ENCODE measurements around the gene B3GNT2. TPM values are rescaled to one million over a fixed set of nuclear protein-coding genes. Genes with fewer than 3 reads are reported as not detected.

The B3GNT2 gene
- polyA plus RNA-seq, 1 of the 3 experiments (the other 2 are of a cell fraction), result 6.3 TPM

DNA sequence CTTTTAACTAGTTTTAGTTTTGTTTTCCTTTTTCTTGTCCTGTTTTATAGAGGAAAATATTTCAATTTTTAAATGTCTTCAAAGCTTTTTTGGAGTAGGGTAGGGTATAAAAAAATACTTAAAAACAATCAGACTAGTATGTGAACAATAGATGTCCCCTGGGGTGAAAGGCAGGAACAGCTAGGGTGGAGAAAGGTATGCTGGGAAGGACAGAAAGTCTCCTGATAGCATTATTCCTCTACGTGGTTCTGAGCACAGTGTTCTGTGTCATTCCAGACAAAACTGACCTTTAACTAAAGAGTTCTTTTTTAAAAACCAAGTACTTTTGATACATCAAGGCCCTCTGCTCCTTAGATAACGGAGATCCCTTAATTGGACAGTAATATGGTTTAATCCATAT lies 32.1 kb upstream of the B3GNT2 start:
- Histone ChIP-seq H3F3A (replicated peaks; ENCODE audit: insufficient read depth) (no peaks in the 10 kb centered on the region), H3K27ac (ENCODE audit: low read depth in 2 of 2, low read length in 1 of 2) (no peak overlapping the region), H3K9me2 (no peaks in the 10 kb centered on the region), H3K4me1 (ENCODE audit: control insufficient read depth in 1 of 2, insufficient read depth in 2 of 2, low read depth in 1 of 2, low read length in 1 of 2) (peaks cover 0 to 7% of the 10 kb centered on the region in 2 experiments; a peak in 1 of 4 replicates), H3K4me2 (no peak overlapping the region), H4K20me1 (ENCODE audit: insufficient read depth) (no peaks in the 10 kb centered on the region), H3K27me3 (ENCODE audit: insufficient read depth) (no peaks in the 10 kb centered on the region), H2AFZ (ENCODE audit: low read depth) (no peak overlapping the region), H3K9ac (no peak overlapping the region), H3K9me3 (no peaks in the 10 kb centered on the region), H3K4me3 (ENCODE audit: low read depth in 2 of 2, low read length in 1 of 2) (no peak overlapping the region), H3K79me2 (ENCODE audit: insufficient read depth) (no peaks in the 10 kb centered on the region), H3K36me3 (replicated peaks in 1 of 2; ENCODE audit: control insufficient read depth in 1 of 2, insufficient read depth in 2 of 2, low read length in 1 of 2) (no peaks in the 10 kb centered on the region)
- TF ChIP-seq GATA2 (CRISPR knock-in tag; IDR thresholded peaks at IDR 0.05) (no peak), JUND (IDR thresholded peaks at IDR 0.05) (no peak), RAD21 (IDR thresholded peaks at IDR 0.05; ENCODE audit: low read length) (no peak), SMC3 (IDR thresholded peaks at IDR 0.05; ENCODE audit: low read depth, low read length) (no peak), NFIC (IDR thresholded peaks at IDR 0.05; ENCODE audit: borderline replicate concordance) (no peak), TCF12 (IDR thresholded peaks at IDR 0.05) (no peak), FOXJ3 (CRISPR knock-in tag; IDR thresholded peaks at IDR 0.05) (no peak), EZH2phosphoT487 (IDR thresholded peaks at IDR 0.05; ENCODE audit: borderline replicate concordance, low read depth) (no peak)
- TF ChIP-seq, protein P1, sequence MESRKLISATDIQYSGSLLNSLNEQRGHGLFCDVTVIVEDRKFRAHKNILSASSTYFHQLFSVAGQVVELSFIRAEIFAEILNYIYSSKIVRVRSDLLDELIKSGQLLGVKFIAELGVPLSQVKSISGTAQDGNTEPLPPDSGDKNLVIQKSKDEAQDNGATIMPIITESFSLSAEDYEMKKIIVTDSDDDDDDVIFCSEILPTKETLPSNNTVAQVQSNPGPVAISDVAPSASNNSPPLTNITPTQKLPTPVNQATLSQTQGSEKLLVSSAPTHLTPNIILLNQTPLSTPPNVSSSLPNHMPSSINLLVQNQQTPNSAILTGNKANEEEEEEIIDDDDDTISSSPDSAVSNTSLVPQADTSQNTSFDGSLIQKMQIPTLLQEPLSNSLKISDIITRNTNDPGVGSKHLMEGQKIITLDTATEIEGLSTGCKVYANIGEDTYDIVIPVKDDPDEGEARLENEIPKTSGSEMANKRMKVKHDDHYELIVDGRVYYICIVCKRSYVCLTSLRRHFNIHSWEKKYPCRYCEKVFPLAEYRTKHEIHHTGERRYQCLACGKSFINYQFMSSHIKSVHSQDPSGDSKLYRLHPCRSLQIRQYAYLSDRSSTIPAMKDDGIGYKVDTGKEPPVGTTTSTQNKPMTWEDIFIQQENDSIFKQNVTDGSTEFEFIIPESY (IDR thresholded peaks at IDR 0.05; ENCODE audit: borderline replicate concordance, low read depth), result no peak
- TF ChIP-seq, protein P2, sequence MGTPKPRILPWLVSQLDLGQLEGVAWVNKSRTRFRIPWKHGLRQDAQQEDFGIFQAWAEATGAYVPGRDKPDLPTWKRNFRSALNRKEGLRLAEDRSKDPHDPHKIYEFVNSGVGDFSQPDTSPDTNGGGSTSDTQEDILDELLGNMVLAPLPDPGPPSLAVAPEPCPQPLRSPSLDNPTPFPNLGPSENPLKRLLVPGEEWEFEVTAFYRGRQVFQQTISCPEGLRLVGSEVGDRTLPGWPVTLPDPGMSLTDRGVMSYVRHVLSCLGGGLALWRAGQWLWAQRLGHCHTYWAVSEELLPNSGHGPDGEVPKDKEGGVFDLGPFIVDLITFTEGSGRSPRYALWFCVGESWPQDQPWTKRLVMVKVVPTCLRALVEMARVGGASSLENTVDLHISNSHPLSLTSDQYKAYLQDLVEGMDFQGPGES (IDR thresholded peaks at IDR 0.05; ENCODE audit: low read depth, low read length), result no peak
- POLR2A ChIA-PET, result interaction anchor here (1.6 kb wide), 1 partner anchor 12 kb away, joined by 4 read pairs; no protein-coding TSS in a partner anchor
- 70% methylated on average over 2 of the region's 2 CpGs for WGBS (ENCODE audit: low lambda C conversion rate)
- DNase-seq, result no peak
- CTCF ChIA-PET, result interaction anchor here (1.4 to 3.1 kb wide), 3 partner anchors 13 to 247 kb away, joined by 5 to 9 read pairs (median 6); no protein-coding TSS in a partner anchor

DNA sequence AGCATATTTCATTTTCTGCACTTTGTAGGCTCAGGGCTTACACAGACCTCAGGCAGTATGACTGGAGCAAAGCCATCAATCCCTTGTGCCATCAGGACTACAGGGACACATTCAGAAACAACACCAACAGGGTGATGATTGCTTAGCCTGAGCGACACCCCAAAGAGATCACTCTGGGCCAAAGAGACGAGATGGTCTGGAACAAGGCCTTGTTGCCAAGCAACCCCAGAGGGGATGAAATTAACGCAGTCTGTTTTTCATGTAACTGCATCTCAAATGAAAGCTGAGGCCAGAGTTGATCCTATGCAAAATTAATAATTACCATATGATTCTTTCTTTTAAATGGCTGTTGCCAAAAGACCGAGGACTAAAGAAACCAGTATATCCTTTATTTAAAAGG lies 20.2 kb upstream of the B3GNT2 start:
- no peak overlapping the region for H3K4me3 ChIP-seq (ENCODE audit: low read depth in 2 of 2, low read length in 1 of 2)
- CTCF ChIA-PET, result interaction anchor here (1.2 to 2.0 kb wide), 2 partner anchors 12 to 183 kb away, joined by 5 to 6 read pairs; no protein-coding TSS in a partner anchor
- no peaks in the 10 kb centered on the region for H3K9me2 ChIP-seq
- peaks cover 7% of the 10 kb centered on the region for H3F3A ChIP-seq (replicated peaks; ENCODE audit: insufficient read depth)
- WGBS (ENCODE audit: low lambda C conversion rate), result 53% methylated on average over 4 of the region's 4 CpGs
- DNase-seq, result peak; percentile 70
- no peak overlapping the region for H3K4me2 ChIP-seq
- H3K27me3 ChIP-seq (ENCODE audit: insufficient read depth), result no peaks in the 10 kb centered on the region
- POLR2A ChIA-PET, result interaction anchor here (0.7 to 1.1 kb wide), 2 partner anchors 11 to 165 kb away, joined by 3 to 4 read pairs; no protein-coding TSS in a partner anchor
- H3K9me3 ChIP-seq, result no peaks in the 10 kb centered on the region
- no peaks in the 10 kb centered on the region for H3K79me2 ChIP-seq (ENCODE audit: insufficient read depth)
- peak overlapping the region in 1 of 2 experiments; percentile 96; a peak in 2 of 4 replicates for H3K27ac ChIP-seq (ENCODE audit: low read depth in 2 of 2, low read length in 1 of 2)
- H3K36me3 ChIP-seq (replicated peaks in 1 of 2; ENCODE audit: control insufficient read depth in 1 of 2, insufficient read depth in 2 of 2, low read length in 1 of 2), result no peaks in the 10 kb centered on the region
- H2AFZ ChIP-seq (ENCODE audit: low read depth), result no peak overlapping the region
- H3K9ac ChIP-seq, result no peak overlapping the region
- no peaks in the 10 kb centered on the region for H4K20me1 ChIP-seq (ENCODE audit: insufficient read depth)
- H3K4me1 ChIP-seq (ENCODE audit: control insufficient read depth in 1 of 2, insufficient read depth in 2 of 2, low read depth in 1 of 2, low read length in 1 of 2), result peaks cover 0 to 25% of the 10 kb centered on the region in 2 experiments; a peak in 2 of 4 replicates
- TF ChIP-seq MEF2A (IDR thresholded peaks at IDR 0.05; ENCODE audit: borderline replicate concordance, low read depth), result no peak
- TF ChIP-seq FOSL2 (IDR thresholded peaks at IDR 0.05; ENCODE audit: borderline replicate concordance, low read depth), result no peak
- TF ChIP-seq EP300 (IDR thresholded peaks at IDR 0.05; ENCODE audit: borderline replicate concordance in 1 of 2, low read depth in 1 of 2, low read length in 1 of 2), result peak in 1 of 2 experiments; percentile 69; a peak in 2 of 4 replicates
- no peak for TF ChIP-seq TAF1 (IDR thresholded peaks at IDR 0.05; ENCODE audit: borderline replicate concordance, low read depth, low read length)
- TF ChIP-seq, protein P3, sequence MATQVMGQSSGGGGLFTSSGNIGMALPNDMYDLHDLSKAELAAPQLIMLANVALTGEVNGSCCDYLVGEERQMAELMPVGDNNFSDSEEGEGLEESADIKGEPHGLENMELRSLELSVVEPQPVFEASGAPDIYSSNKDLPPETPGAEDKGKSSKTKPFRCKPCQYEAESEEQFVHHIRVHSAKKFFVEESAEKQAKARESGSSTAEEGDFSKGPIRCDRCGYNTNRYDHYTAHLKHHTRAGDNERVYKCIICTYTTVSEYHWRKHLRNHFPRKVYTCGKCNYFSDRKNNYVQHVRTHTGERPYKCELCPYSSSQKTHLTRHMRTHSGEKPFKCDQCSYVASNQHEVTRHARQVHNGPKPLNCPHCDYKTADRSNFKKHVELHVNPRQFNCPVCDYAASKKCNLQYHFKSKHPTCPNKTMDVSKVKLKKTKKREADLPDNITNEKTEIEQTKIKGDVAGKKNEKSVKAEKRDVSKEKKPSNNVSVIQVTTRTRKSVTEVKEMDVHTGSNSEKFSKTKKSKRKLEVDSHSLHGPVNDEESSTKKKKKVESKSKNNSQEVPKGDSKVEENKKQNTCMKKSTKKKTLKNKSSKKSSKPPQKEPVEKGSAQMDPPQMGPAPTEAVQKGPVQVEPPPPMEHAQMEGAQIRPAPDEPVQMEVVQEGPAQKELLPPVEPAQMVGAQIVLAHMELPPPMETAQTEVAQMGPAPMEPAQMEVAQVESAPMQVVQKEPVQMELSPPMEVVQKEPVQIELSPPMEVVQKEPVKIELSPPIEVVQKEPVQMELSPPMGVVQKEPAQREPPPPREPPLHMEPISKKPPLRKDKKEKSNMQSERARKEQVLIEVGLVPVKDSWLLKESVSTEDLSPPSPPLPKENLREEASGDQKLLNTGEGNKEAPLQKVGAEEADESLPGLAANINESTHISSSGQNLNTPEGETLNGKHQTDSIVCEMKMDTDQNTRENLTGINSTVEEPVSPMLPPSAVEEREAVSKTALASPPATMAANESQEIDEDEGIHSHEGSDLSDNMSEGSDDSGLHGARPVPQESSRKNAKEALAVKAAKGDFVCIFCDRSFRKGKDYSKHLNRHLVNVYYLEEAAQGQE (IDR thresholded peaks at IDR 0.05; ENCODE audit: low read depth, low read length), result no peak
- no peak for TF ChIP-seq GATA2 (CRISPR knock-in tag; IDR thresholded peaks at IDR 0.05)
- TF ChIP-seq CHD2 (IDR thresholded peaks at IDR 0.05; ENCODE audit: low read length, partially characterized antibody), result no peak
- TF ChIP-seq, protein P4, sequence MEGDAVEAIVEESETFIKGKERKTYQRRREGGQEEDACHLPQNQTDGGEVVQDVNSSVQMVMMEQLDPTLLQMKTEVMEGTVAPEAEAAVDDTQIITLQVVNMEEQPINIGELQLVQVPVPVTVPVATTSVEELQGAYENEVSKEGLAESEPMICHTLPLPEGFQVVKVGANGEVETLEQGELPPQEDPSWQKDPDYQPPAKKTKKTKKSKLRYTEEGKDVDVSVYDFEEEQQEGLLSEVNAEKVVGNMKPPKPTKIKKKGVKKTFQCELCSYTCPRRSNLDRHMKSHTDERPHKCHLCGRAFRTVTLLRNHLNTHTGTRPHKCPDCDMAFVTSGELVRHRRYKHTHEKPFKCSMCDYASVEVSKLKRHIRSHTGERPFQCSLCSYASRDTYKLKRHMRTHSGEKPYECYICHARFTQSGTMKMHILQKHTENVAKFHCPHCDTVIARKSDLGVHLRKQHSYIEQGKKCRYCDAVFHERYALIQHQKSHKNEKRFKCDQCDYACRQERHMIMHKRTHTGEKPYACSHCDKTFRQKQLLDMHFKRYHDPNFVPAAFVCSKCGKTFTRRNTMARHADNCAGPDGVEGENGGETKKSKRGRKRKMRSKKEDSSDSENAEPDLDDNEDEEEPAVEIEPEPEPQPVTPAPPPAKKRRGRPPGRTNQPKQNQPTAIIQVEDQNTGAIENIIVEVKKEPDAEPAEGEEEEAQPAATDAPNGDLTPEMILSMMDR (IDR thresholded peaks at IDR 0.05), result no peak
- no peak for TF ChIP-seq RCOR1 (IDR thresholded peaks at IDR 0.05; ENCODE audit: low read length)
- peak; percentile 20 for TF ChIP-seq RAD21 (IDR thresholded peaks at IDR 0.05; ENCODE audit: low read length)
- TF ChIP-seq FOXJ3 (CRISPR knock-in tag; IDR thresholded peaks at IDR 0.05), result 0 out of 2 replicates have a peak, but pooled peaks have one; percentile 40
- no peak for TF ChIP-seq NRF1 (IDR thresholded peaks at IDR 0.05; ENCODE audit: low read depth, low read length)
